Trophoblast cell (in vitro differentiated cells and primary cell): Measurements from ENCODE around the gene NFS1.
"Not testable (repeated sequence)": the region's sequence is repeated elsewhere in the genome, so short reads cannot be mapped to it uniquely, and the experiment has no call there.

Experiments used
- DNase-seq, 2 donors: peaks; one replicate each; pipeline ENCODE4 v3.0.0-alpha.2; 2016
- H2AFZ ChIP-seq: 2 replicates; pipeline ENCODE4 v1.6.1; 2013; ENCODE audit warnings: low read length, moderate library complexity, mild to moderate bottlenecking; ENCODE audit not compliant: insufficient read depth, poor library complexity
- H2AK5ac ChIP-seq: 2 replicates; pipeline ENCODE4 v1.6.1; 2013; ENCODE audit warnings: mild to moderate bottlenecking, low read length
- H2BK120ac ChIP-seq: 2 replicates; pipeline ENCODE4 v1.6.1; 2013; ENCODE audit warnings: low read length, mild to moderate bottlenecking, moderate library complexity; ENCODE audit not compliant: insufficient read depth, poor library complexity
- H2BK12ac ChIP-seq: 2 replicates; pipeline ENCODE4 v1.6.1; 2013; ENCODE audit warnings: mild to moderate bottlenecking, low read length, moderate library complexity
- H2BK5ac ChIP-seq: 2 replicates; pipeline ENCODE4 v1.6.1; 2013; ENCODE audit warnings: low read length, low read depth, moderate library complexity, mild to moderate bottlenecking; ENCODE audit not compliant: poor library complexity
- H3K14ac ChIP-seq: 2 replicates; pipeline ENCODE4 v1.6.1; 2013; ENCODE audit warnings: mild to moderate bottlenecking, low read length
- H3K18ac ChIP-seq: 2 replicates; pipeline ENCODE4 v1.6.1; 2013; ENCODE audit warnings: mild to moderate bottlenecking, low read length
- H3K23ac ChIP-seq: 2 replicates; pipeline ENCODE4 v1.6.1; 2013; ENCODE audit warnings: low read length
- H3K27ac ChIP-seq: 2 replicates; pipeline ENCODE4 v1.5.1; 2013; ENCODE audit warnings: low read depth, mild to moderate bottlenecking, inconsistent platforms, low read length, moderate library complexity
- H3K27me3 ChIP-seq: 2 replicates; pipeline ENCODE4 v1.6.1; 2013; ENCODE audit warnings: inconsistent platforms, mild to moderate bottlenecking, low read length, moderate library complexity; ENCODE audit not compliant: insufficient read depth
- H3K36me3 ChIP-seq, 2 experiments: 1 replicate in 1 of 2; 2 replicates in 1 of 2; pipeline ENCODE4 v1.6.1; 2013; ENCODE audit warnings: low read length in 2 of 2, mild to moderate bottlenecking in 2 of 2, moderate library complexity in 1 of 2; ENCODE audit not compliant: insufficient read depth in 2 of 2, control insufficient read depth in 1 of 2
- H3K4ac ChIP-seq: 2 replicates; pipeline ENCODE4 v1.6.1; 2013; ENCODE audit warnings: low read depth, mild to moderate bottlenecking, low read length, moderate library complexity
- H3K4me1 ChIP-seq, 2 experiments: 1 replicate in 1 of 2; 2 replicates in 1 of 2; pipeline ENCODE4 v1.6.1; 2013; ENCODE audit warnings: low read length in 2 of 2, mild to moderate bottlenecking in 2 of 2, moderate library complexity in 1 of 2; ENCODE audit not compliant: insufficient read depth in 2 of 2, control insufficient read depth in 1 of 2
- H3K4me2 ChIP-seq: 2 replicates; pipeline ENCODE4 v1.6.1; 2013; ENCODE audit warnings: inconsistent platforms, mild to moderate bottlenecking, low read length, moderate library complexity
- H3K4me3 ChIP-seq: 2 replicates; pipeline ENCODE4 v1.5.1; 2013; ENCODE audit warnings: mild to moderate bottlenecking, low read depth, low read length, inconsistent platforms
- H3K79me1 ChIP-seq: one replicate; pipeline ENCODE4 v1.6.1; 2013; ENCODE audit warnings: low read length
- H3K79me2 ChIP-seq: 2 replicates; pipeline ENCODE4 v1.6.1; 2013; ENCODE audit warnings: low read length, mild to moderate bottlenecking; ENCODE audit not compliant: control insufficient read depth, insufficient read depth, poor library complexity
- H3K9ac ChIP-seq: 2 replicates; pipeline ENCODE4 v1.6.1; 2013; ENCODE audit warnings: mild to moderate bottlenecking, low read length
- H3K9me3 ChIP-seq: 2 replicates; pipeline ENCODE4 v1.6.1; 2013; ENCODE audit warnings: low read depth, mild to moderate bottlenecking, control low read depth, inconsistent platforms, low read length; ENCODE audit not compliant: insufficient read depth
- H4K12ac ChIP-seq: 2 replicates; pipeline ENCODE4 v1.6.1; 2013; ENCODE audit warnings: low read depth, mild to moderate bottlenecking, low read length, moderate library complexity
- H4K8ac ChIP-seq: 2 replicates; pipeline ENCODE4 v1.6.1; 2013; ENCODE audit warnings: low read depth, mild to moderate bottlenecking, low read length, moderate library complexity
- H4K91ac ChIP-seq: one replicate; pipeline ENCODE4 v1.6.1; 2013; ENCODE audit warnings: low read depth, mild to moderate bottlenecking, low read length, moderate library complexity
- WGBS: extraction: QIAGEN DNeasy Blood & Tissue Kit; methylation state at CpG from one replicate; pipeline ENCODE4 v1.1.7; 2013; ENCODE audit warnings: missing lambda C conversion rate; ENCODE audit not compliant: insufficient read length, insufficient coverage; ENCODE audit errors: extremely low coverage; 5-methylcytosine and 5-hydroxymethylcytosine counted together

Gene NFS1

GRCh38 chr20:35706591-35707529 is 7.7 kb upstream of the NFS1 start:
- not testable (repeated sequence) for H3K79me1 ChIP-seq, H3K4ac ChIP-seq, H2AFZ ChIP-seq, H2BK5ac ChIP-seq, H3K9me3 ChIP-seq, H4K91ac ChIP-seq, H3K27ac ChIP-seq, H2AK5ac ChIP-seq, H2BK120ac ChIP-seq, H3K18ac ChIP-seq, H3K23ac ChIP-seq, H4K8ac ChIP-seq, H3K79me2 ChIP-seq, H3K14ac ChIP-seq, H2BK12ac ChIP-seq, H3K4me2 ChIP-seq, H4K12ac ChIP-seq, H3K9ac ChIP-seq, DNase-seq, H3K4me1 ChIP-seq, H3K4me3 ChIP-seq, H3K27me3 ChIP-seq
- H3K36me3 ChIP-seq = peaks cover 16 to 27% of the 10 kb centered on the region in 2 experiments
- WGBS = no CpG with 5 or more reads among the region's 17 CpGs

- H3K4me3 ChIP-seq, H3K9ac ChIP-seq, H3K79me1 ChIP-seq, H3K9me3 ChIP-seq, H2BK5ac ChIP-seq, H4K8ac ChIP-seq, H3K14ac ChIP-seq, H3K4me1 ChIP-seq, H2AK5ac ChIP-seq, H3K79me2 ChIP-seq, H4K12ac ChIP-seq, H2BK120ac ChIP-seq, H3K27me3 ChIP-seq, H3K23ac ChIP-seq, H3K18ac ChIP-seq, H4K91ac ChIP-seq, H2AFZ ChIP-seq, H3K4ac ChIP-seq, H3K27ac ChIP-seq, H3K4me2 ChIP-seq, H2BK12ac ChIP-seq, DNase-seq: not testable (repeated sequence)
- H3K36me3 ChIP-seq = peaks cover 15 to 27% of the 10 kb centered on the region in 2 experiments
- no CpG with 5 or more reads among the region's 11 CpGs for WGBS
Observed at GRCh38 chr20:35705894-35706293, 6.7 kb upstream of the NFS1 start.

- Histone ChIP-seq H3K18ac (no peak overlapping the region), H2AFZ (no peak overlapping the region), H2AK5ac (no peak overlapping the region), H3K79me2 (no peaks in the 10 kb centered on the region), H3K4me1 (no peaks in the 10 kb centered on the region), H4K91ac (no peak overlapping the region), H4K8ac (no peak overlapping the region), H3K4me3 (no peak overlapping the region), H3K4me2 (no peak overlapping the region), H3K27ac (no peak overlapping the region), H3K23ac (no peak overlapping the region), H2BK5ac (no peak overlapping the region), H2BK12ac (no peak overlapping the region), H2BK120ac (no peak overlapping the region), H3K9ac (no peak overlapping the region), H3K4ac (no peak overlapping the region), H3K9me3 (no peaks in the 10 kb centered on the region), H3K27me3 (no peaks in the 10 kb centered on the region), H4K12ac (no peak overlapping the region), H3K36me3 (peaks cover 15 to 27% of the 10 kb centered on the region in 2 experiments), H3K14ac (no peak overlapping the region), H3K79me1 (no peaks in the 10 kb centered on the region)
- WGBS = no CpG with 5 or more reads among the region's 5 CpGs
- DNase-seq = no peak
Observed at GRCh38 chr20:35704514-35705261, 5.5 kb upstream of the NFS1 start.

GRCh38 chr20:35702824-35703695 is 3.9 kb upstream of the NFS1 start:
- peak in 1 of 2 donors; percentile 3 for DNase-seq
- Histone ChIP-seq H3K79me1 (peaks cover 7% of the 10 kb centered on the region), H3K79me2 (peaks cover 8% of the 10 kb centered on the region), H3K36me3 (peaks cover 15 to 24% of the 10 kb centered on the region in 2 experiments), H3K9me3 (no peaks in the 10 kb centered on the region), H3K9ac (no peak overlapping the region), H3K4me1 (peaks cover 4 to 5% of the 10 kb centered on the region in 2 experiments), H3K27ac (no peak overlapping the region), H2BK120ac (no peak overlapping the region), H3K4ac (no peak overlapping the region), H3K27me3 (no peaks in the 10 kb centered on the region), H3K4me2 (no peak overlapping the region), H3K18ac (no peak overlapping the region), H4K91ac (no peak overlapping the region), H4K12ac (no peak overlapping the region), H2BK5ac (no peak overlapping the region), H4K8ac (no peak overlapping the region), H3K14ac (no peak overlapping the region), H3K23ac (no peak overlapping the region), H2BK12ac (no peak overlapping the region), H3K4me3 (no peak overlapping the region), H2AFZ (no peak overlapping the region), H2AK5ac (no peak overlapping the region)
- no CpG with 5 or more reads among the region's 4 CpGs for WGBS
